MCF 10A (cell line): ENCODE results near the gene UVRAG. TPM values are rescaled to one million over a fixed set of nuclear protein-coding genes. Genes with fewer than 3 reads are reported as not detected.

Experiments
- BruUV-seq: library from RNA; stranded (reverse); fragments of 400-500 nt; replicated peaks from 2 replicates; lab custom pipeline; 2021; lab: Mats Ljungman, UMichigan
- CTCF ChIA-PET: fragments of 300-600 bp; sonication (Branson Sonifier 250); formaldehyde crosslinking; extraction: SDS; loops from one replicate; lab custom pipeline; 2021; ENCODE audit warnings: antibody characterized with exemption, inconsistent platforms; lab: Yijun Ruan, JAX
- POLR2A ChIA-PET: fragments of 300-600, 350-650 bp; sonication (Branson Sonifier 250); formaldehyde crosslinking; extraction: SDS; loops from one replicate; lab custom pipeline; 2020; ENCODE audit warnings: antibody characterized with exemption, inconsistent platforms; lab: Yijun Ruan, JAX
- DNase-seq: peaks from one replicate; pipeline ENCODE4 v3.0.0-alpha.2; 2018; ENCODE audit not compliant: unreplicated experiment
- H3K27ac Mint-ChIP-seq: one replicate; pipeline ENCODE4 v1.8.0; 2022; ENCODE audit warnings: mild to moderate bottlenecking, low read depth, mixed read lengths; ENCODE audit not compliant: unreplicated experiment
- H3K27me3 Mint-ChIP-seq: one replicate; pipeline ENCODE4 v1.8.0; 2022; ENCODE audit warnings: mixed read lengths; ENCODE audit not compliant: insufficient read depth, unreplicated experiment
- H3K36me3 Mint-ChIP-seq: one replicate; pipeline ENCODE4 v1.8.0; 2022; ENCODE audit warnings: mild to moderate bottlenecking, moderate library complexity, mixed read lengths; ENCODE audit not compliant: insufficient read depth, unreplicated experiment
- H3K4me1 Mint-ChIP-seq: one replicate; pipeline ENCODE4 v1.8.0; 2022; ENCODE audit warnings: mixed read lengths; ENCODE audit not compliant: insufficient read depth, unreplicated experiment
- H3K4me3 Mint-ChIP-seq: one replicate; pipeline ENCODE4 v1.8.0; 2022; ENCODE audit warnings: mild to moderate bottlenecking, moderate library complexity, mixed read lengths; ENCODE audit not compliant: unreplicated experiment
- H3K9me3 Mint-ChIP-seq: one replicate; pipeline ENCODE4 v1.8.0; 2022; ENCODE audit warnings: mixed read lengths; ENCODE audit not compliant: unreplicated experiment
- intact Hi-C: fragments of 100-400 bp; cut with micrococcal nuclease; formaldehyde crosslinking; loops from 2 replicates; pipeline ENCODE4 v1.14.1; 2022
- total RNA-seq: library from RNA; stranded (reverse); gene quantifications from 2 replicates; pipeline ENCODE4 v1.2.3, GENCODE V29; 2022
- TF ChIP-seq, protein P1 (sequence below): fragments of 200-600 bp; IDR thresholded peaks from one replicate; pipeline ENCODE4 v1.8.0; 2022; ENCODE audit warnings: antibody characterized with exemption, mild to moderate bottlenecking; ENCODE audit not compliant: unreplicated experiment

The UVRAG gene
- total RNA-seq, 1 experiment from 2014 or later: 12.4 TPM

DNA sequence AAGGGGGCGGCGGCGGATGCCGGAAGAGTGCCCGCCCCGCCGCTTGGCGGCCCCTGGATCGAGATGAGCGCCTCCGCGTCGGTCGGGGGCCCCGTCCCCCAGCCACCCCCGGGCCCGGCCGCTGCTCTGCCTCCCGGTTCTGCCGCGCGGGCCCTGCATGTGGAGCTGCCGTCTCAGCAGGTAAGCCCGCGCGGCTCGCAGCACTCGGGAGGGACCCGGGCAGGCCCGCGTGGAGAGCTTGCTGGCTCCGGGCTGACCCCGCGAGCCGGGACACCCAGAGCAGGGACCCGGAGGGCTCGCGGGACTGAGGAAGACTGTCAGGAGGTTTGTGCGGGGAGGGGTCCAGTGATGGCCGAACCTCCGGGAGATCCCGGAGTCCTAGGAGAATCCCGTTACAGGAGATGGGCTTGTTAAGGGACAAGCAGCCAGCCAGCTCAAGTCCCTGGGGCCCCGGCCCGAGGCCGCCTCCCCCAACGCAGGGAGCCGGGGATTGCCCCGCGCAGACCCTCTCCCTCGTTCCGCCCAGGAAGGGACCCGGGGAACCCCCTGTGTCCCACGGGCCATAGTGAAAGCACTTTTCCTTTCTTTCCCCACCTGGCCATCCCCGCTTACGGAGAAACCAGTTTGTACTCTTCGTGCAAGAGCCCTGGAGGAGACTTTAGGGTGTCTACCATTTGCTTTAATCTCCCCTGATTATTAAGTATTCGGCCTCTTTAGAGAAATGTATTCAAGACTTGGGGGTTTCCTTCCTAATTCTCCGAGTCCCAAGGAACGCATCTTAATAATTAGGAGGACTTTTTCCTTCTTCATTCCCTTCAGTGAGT lies 547 bp downstream of the UVRAG start:
- no peak for DNase-seq
- no peak overlapping the region for H3K27ac Mint-ChIP-seq
- TF ChIP-seq, protein P1, sequence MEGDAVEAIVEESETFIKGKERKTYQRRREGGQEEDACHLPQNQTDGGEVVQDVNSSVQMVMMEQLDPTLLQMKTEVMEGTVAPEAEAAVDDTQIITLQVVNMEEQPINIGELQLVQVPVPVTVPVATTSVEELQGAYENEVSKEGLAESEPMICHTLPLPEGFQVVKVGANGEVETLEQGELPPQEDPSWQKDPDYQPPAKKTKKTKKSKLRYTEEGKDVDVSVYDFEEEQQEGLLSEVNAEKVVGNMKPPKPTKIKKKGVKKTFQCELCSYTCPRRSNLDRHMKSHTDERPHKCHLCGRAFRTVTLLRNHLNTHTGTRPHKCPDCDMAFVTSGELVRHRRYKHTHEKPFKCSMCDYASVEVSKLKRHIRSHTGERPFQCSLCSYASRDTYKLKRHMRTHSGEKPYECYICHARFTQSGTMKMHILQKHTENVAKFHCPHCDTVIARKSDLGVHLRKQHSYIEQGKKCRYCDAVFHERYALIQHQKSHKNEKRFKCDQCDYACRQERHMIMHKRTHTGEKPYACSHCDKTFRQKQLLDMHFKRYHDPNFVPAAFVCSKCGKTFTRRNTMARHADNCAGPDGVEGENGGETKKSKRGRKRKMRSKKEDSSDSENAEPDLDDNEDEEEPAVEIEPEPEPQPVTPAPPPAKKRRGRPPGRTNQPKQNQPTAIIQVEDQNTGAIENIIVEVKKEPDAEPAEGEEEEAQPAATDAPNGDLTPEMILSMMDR: peak; percentile 5
- POLR2A ChIA-PET: interaction anchor here (0.6 to 3.1 kb wide), 5 partner anchors 15 to 254 kb away, joined by 3 to 18 read pairs (median 3); partner anchors contain the start of gene SERPINH1
- H3K36me3 Mint-ChIP-seq: no peaks in the 10 kb centered on the region
- H3K4me3 Mint-ChIP-seq: no peak overlapping the region
- H3K9me3 Mint-ChIP-seq: no peaks in the 10 kb centered on the region
- no peaks in the 10 kb centered on the region for H3K27me3 Mint-ChIP-seq
- intact Hi-C loops: loop anchor here (5.0 kb wide), 1 partner anchor 52 kb away; no protein-coding TSS in a partner anchor
- BruUV-seq: no TSS peak
- CTCF ChIA-PET: interaction anchor here (0.5 to 6.0 kb wide), 5 partner anchors 13 to 473 kb away, joined by 3 to 39 read pairs (median 3); no protein-coding TSS in a partner anchor
- H3K4me1 Mint-ChIP-seq: peaks cover 11% of the 10 kb centered on the region

DNA sequence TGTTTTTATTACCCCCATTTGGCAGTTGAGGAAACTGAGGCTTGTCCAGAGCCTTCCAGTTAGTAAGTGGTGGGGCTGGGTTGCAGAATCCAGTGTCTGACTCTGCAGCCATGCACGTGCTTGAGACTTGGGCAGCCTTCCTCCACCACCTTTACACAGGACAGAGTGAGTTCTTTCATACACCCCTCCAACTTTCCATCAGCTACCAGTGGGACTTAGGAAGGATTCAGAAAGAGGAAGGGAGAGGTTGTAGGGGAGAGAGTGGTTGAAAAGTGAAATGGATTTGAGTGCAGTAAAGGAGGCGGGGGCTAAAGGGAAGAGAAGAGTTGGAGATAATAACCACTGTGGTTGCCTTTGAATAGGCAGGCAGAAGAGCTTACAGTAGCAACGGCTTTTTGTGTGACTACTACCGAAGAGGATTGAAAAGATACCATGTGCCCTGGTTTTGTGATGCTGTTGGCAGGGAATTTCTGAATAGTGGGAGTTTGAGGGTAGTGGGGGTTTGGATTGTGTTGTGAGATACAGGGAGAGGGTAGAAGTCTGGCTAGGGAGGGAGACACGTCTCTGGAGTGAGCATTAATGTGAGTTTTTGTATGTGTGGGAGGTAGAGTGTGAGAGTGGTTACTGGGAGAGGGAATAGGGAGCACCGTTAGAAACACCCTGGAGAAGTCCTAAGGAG lies 1.7 kb downstream of the UVRAG start:
- no peak overlapping the region for H3K4me3 Mint-ChIP-seq
- CTCF ChIA-PET: interaction anchor here (0.6 to 1.4 kb wide), 4 partner anchors 14 to 285 kb away, joined by 3 to 4 read pairs (median 3); no protein-coding TSS in a partner anchor
- TF ChIP-seq, protein P1: no peak
- no peak for DNase-seq
- H3K27me3 Mint-ChIP-seq: no peaks in the 10 kb centered on the region
- H3K9me3 Mint-ChIP-seq: no peaks in the 10 kb centered on the region
- no peaks in the 10 kb centered on the region for H3K36me3 Mint-ChIP-seq
- POLR2A ChIA-PET: interaction anchor here (0.6 to 3.1 kb wide), 7 partner anchors 15 to 484 kb away, joined by 3 to 11 read pairs (median 3); no protein-coding TSS in a partner anchor
- peaks cover 22% of the 10 kb centered on the region for H3K4me1 Mint-ChIP-seq
- H3K27ac Mint-ChIP-seq: no peak overlapping the region
- intact Hi-C loops: loop anchor here (5.0 kb wide), 1 partner anchor 51 kb away; no protein-coding TSS in a partner anchor
- no TSS peak for BruUV-seq

DNA sequence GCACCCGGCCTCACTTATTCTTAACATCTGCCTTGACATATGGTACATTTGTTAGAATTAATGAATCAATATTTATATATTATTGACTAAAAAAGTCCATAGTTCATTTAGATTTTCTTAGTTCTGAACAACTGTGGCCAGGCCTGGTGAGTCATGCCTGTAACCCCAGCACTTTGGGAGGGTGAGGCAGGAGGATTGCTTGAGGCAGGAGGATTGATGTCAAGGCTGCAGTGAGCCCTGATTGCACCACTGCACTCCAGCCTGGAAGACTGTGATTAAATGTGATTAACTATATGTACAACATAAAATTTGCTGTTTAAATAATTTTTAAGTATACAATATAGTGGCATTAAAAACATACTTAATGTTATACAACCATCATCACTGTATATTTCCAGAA lies 5.6 kb downstream of the UVRAG start:
- Mint-ChIP-seq H3K36me3 (peaks cover 10% of the 10 kb centered on the region), H3K27ac (peak overlapping the region; percentile 12), H3K9me3 (no peaks in the 10 kb centered on the region), H3K4me3 (no peak overlapping the region), H3K27me3 (no peaks in the 10 kb centered on the region), H3K4me1 (peaks cover 12% of the 10 kb centered on the region)
- CTCF ChIA-PET: no interaction called here
- peak; percentile 61 for DNase-seq
- intact Hi-C loops: no loop called here
- POLR2A ChIA-PET: interaction anchor here (0.6 kb wide), 1 partner anchor 905 kb away, joined by 4 read pairs; no protein-coding TSS in a partner anchor
- BruUV-seq: no TSS peak
- TF ChIP-seq, protein P1: no peak

DNA sequence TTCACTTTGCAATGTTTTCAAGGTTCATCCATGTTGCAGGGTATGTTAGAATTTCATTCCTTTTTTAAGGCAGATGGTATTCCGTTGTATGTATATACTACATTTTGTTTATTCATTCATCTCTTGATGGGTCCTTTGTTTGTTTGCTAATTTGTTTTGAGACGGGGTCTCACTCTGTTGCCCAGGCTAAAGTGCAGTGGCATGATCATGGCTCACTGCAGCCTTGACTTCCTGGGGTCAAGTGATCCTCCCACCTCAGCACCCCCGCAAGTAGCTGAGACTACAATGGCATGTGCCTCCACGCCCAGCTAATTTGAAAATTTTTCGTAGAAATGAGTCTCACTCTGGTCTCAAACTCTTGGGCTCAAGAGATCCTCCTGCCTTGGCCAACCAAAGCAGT lies 6.2 kb downstream of the UVRAG start:
- Mint-ChIP-seq H3K9me3 (no peaks in the 10 kb centered on the region), H3K36me3 (peaks cover 10% of the 10 kb centered on the region), H3K27me3 (no peaks in the 10 kb centered on the region), H3K4me1 (peaks cover 12% of the 10 kb centered on the region), H3K4me3 (no peak overlapping the region), H3K27ac (peak overlapping the region; percentile 12)
- ChIA-PET CTCF (no interaction called here), POLR2A (interaction anchor here (0.6 to 1.4 kb wide), 2 partner anchors 19 to 50 kb away, joined by 3 to 6 read pairs; no protein-coding TSS in a partner anchor)
- DNase-seq: no peak
- TF ChIP-seq, protein P1: no peak
- no TSS peak for BruUV-seq
- intact Hi-C loops: no loop called here
